ENCODE measurements around the gene R3HDM2. TPM values are rescaled to one million over a fixed set of nuclear protein-coding genes. Genes with fewer than 3 reads are reported as not detected.
"Not testable (repeated sequence)": the region's sequence is repeated elsewhere in the genome, so short reads cannot be mapped to it uniquely, and the experiment has no call there.

R3HDM2 gene
- total and polyA plus RNA-seq, 4 donors: 7.4 to 28.9 (median 15.1) TPM

DNA sequence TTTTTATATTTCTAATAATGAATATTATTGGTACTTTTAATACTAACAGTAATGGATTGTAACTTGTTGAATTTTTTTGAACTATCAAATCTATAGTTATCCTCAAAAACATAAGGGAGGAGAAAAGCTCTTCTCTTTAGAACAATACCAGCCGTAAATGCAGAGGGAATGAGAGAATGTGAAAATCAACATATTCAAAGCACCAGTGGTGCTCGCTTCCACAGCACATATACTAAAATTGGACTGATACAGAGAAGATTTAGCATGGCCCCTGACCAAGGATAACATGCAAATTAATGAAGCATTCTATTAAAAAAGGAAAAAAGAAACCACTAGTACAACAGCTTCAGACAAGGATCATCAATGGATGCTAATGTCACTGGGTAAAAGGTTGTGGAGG, 15.8 kb downstream of the R3HDM2 start:
- H3K4me1 ChIP-seq (ENCODE audit: control insufficient read depth in 4 of 4, insufficient read depth in 4 of 4, low read length in 3 of 4): peaks cover 5 to 21% (median 13%) of the 10 kb centered on the region in 4 donors
- WGBS: 98% methylated on average over 2 of the region's 2 CpGs
- H3K9me3 ChIP-seq (ENCODE audit: control insufficient read depth in 4 of 4, low read length in 3 of 4): no peaks in the 10 kb centered on the region
- H3K36me3 ChIP-seq (ENCODE audit: control insufficient read depth in 4 of 4, insufficient read depth in 3 of 4, low read depth in 1 of 4, low read length in 3 of 4): peaks cover 0 to 7% (median 3%) of the 10 kb centered on the region in 4 donors
- no peak overlapping the region for H3K4me3 ChIP-seq (ENCODE audit: low read depth in 1 of 3, low read length in 3 of 3)
- no peaks in the 10 kb centered on the region for H3K27me3 ChIP-seq (ENCODE audit: control insufficient read depth in 4 of 4, insufficient read depth in 4 of 4, low read length in 3 of 4)
- H3K27ac ChIP-seq (ENCODE audit: low read depth in 1 of 2, low read length in 2 of 2): no peak overlapping the region
- no peak overlapping the region for H3K9ac ChIP-seq (ENCODE audit: low read depth in 1 of 2, low read length in 2 of 2)
- TF ChIP-seq JUND (IDR thresholded peaks at IDR 0.05) (no peak), RAD21 (IDR thresholded peaks at IDR 0.05) (no peak), TAF1 (conservative IDR thresholded peaks at IDR 0.05) (no peak), NR2F2 (IDR thresholded peaks at IDR 0.05) (no peak), HNF4G (IDR thresholded peaks at IDR 0.05) (no peak), RXRA (IDR thresholded peaks at IDR 0.05) (no peak), GABPA (IDR thresholded peaks at IDR 0.05 in 1 of 2, conservative IDR thresholded peaks at IDR 0.05 in 1 of 2) (no peak), YY1 (IDR thresholded peaks at IDR 0.05) (no peak), FOXA2 (IDR thresholded peaks at IDR 0.05) (no peak), SP1 (IDR thresholded peaks at IDR 0.05) (no peak), EGR1 (IDR thresholded peaks at IDR 0.05; ENCODE audit: low read depth in 2 of 2) (no peak), FOXA1 (IDR thresholded peaks at IDR 0.05) (no peak), HNF4A (conservative IDR thresholded peaks at IDR 0.05) (no peak)
- TF ChIP-seq, protein P1, sequence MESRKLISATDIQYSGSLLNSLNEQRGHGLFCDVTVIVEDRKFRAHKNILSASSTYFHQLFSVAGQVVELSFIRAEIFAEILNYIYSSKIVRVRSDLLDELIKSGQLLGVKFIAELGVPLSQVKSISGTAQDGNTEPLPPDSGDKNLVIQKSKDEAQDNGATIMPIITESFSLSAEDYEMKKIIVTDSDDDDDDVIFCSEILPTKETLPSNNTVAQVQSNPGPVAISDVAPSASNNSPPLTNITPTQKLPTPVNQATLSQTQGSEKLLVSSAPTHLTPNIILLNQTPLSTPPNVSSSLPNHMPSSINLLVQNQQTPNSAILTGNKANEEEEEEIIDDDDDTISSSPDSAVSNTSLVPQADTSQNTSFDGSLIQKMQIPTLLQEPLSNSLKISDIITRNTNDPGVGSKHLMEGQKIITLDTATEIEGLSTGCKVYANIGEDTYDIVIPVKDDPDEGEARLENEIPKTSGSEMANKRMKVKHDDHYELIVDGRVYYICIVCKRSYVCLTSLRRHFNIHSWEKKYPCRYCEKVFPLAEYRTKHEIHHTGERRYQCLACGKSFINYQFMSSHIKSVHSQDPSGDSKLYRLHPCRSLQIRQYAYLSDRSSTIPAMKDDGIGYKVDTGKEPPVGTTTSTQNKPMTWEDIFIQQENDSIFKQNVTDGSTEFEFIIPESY (IDR thresholded peaks at IDR 0.05): no peak
- TF ChIP-seq, protein P2, sequence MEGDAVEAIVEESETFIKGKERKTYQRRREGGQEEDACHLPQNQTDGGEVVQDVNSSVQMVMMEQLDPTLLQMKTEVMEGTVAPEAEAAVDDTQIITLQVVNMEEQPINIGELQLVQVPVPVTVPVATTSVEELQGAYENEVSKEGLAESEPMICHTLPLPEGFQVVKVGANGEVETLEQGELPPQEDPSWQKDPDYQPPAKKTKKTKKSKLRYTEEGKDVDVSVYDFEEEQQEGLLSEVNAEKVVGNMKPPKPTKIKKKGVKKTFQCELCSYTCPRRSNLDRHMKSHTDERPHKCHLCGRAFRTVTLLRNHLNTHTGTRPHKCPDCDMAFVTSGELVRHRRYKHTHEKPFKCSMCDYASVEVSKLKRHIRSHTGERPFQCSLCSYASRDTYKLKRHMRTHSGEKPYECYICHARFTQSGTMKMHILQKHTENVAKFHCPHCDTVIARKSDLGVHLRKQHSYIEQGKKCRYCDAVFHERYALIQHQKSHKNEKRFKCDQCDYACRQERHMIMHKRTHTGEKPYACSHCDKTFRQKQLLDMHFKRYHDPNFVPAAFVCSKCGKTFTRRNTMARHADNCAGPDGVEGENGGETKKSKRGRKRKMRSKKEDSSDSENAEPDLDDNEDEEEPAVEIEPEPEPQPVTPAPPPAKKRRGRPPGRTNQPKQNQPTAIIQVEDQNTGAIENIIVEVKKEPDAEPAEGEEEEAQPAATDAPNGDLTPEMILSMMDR (IDR thresholded peaks at IDR 0.05; ENCODE audit: low read depth, low read length, missing input control): no peak
- TF ChIP-seq, protein P3, sequence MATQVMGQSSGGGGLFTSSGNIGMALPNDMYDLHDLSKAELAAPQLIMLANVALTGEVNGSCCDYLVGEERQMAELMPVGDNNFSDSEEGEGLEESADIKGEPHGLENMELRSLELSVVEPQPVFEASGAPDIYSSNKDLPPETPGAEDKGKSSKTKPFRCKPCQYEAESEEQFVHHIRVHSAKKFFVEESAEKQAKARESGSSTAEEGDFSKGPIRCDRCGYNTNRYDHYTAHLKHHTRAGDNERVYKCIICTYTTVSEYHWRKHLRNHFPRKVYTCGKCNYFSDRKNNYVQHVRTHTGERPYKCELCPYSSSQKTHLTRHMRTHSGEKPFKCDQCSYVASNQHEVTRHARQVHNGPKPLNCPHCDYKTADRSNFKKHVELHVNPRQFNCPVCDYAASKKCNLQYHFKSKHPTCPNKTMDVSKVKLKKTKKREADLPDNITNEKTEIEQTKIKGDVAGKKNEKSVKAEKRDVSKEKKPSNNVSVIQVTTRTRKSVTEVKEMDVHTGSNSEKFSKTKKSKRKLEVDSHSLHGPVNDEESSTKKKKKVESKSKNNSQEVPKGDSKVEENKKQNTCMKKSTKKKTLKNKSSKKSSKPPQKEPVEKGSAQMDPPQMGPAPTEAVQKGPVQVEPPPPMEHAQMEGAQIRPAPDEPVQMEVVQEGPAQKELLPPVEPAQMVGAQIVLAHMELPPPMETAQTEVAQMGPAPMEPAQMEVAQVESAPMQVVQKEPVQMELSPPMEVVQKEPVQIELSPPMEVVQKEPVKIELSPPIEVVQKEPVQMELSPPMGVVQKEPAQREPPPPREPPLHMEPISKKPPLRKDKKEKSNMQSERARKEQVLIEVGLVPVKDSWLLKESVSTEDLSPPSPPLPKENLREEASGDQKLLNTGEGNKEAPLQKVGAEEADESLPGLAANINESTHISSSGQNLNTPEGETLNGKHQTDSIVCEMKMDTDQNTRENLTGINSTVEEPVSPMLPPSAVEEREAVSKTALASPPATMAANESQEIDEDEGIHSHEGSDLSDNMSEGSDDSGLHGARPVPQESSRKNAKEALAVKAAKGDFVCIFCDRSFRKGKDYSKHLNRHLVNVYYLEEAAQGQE (IDR thresholded peaks at IDR 0.05): no peak
- TF ChIP-seq, protein P4, sequence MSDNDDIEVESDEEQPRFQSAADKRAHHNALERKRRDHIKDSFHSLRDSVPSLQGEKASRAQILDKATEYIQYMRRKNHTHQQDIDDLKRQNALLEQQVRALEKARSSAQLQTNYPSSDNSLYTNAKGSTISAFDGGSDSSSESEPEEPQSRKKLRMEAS (IDR thresholded peaks at IDR 0.05): no peak
- TF ChIP-seq, protein P5, sequence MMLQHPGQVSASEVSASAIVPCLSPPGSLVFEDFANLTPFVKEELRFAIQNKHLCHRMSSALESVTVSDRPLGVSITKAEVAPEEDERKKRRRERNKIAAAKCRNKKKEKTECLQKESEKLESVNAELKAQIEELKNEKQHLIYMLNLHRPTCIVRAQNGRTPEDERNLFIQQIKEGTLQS (IDR thresholded peaks at IDR 0.05): no peak
- DNase-seq (ENCODE audit: low spot score): no peak

DNA sequence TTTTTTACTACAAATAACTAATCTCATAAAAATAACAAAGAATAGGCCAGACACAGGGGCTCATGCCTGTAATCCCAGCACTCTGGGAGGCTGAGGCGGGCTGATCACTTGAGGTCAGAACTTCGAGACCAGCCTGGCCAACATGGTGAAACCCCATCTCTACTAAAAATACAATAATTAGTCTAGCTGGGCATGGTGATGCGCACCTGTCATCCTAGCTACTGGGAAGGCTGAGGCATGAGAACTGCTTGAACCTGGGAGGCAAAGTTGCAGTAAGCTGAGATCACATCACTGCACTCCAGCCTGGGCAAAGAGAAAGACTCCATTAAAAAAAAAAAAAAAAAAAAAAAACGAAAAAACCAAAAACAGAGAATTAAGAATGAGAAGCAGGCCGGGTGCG, 16.7 kb downstream of the R3HDM2 start:
- H3K36me3 ChIP-seq (ENCODE audit: control insufficient read depth in 4 of 4, insufficient read depth in 3 of 4, low read depth in 1 of 4, low read length in 3 of 4); DNase-seq (ENCODE audit: low spot score); H3K27me3 ChIP-seq (ENCODE audit: control insufficient read depth in 4 of 4, insufficient read depth in 4 of 4, low read length in 3 of 4); H3K27ac ChIP-seq (ENCODE audit: low read depth in 1 of 2, low read length in 2 of 2); H3K9ac ChIP-seq (ENCODE audit: low read depth in 1 of 2, low read length in 2 of 2); H3K4me3 ChIP-seq (ENCODE audit: low read depth in 1 of 3, low read length in 3 of 3); H3K9me3 ChIP-seq (ENCODE audit: control insufficient read depth in 4 of 4, low read length in 3 of 4): not testable (repeated sequence)
- peaks cover 5 to 14% (median 10%) of the 10 kb centered on the region in 4 donors for H3K4me1 ChIP-seq (ENCODE audit: control insufficient read depth in 4 of 4, insufficient read depth in 4 of 4, low read length in 3 of 4)
- 90% methylated on average over 6 of the region's 6 CpGs for WGBS

Data from liver (tissue), 9 donors.